Stimulated activated CD8-positive, alpha-beta memory T cell treated with anti-CD3 and anti-CD28 coated beads, Interleukin-4, amount 100 ng/mL, for 48 hours (primary cell): ENCODE data around the gene MYL5.
A peak's percentile ranks its signal among the peaks of the same experiment; 100 is the strongest.
"Not testable (repeated sequence)": the region's sequence is repeated elsewhere in the genome, so short reads cannot be mapped to it uniquely, and the experiment has no call there.

Experiments
- DNase-seq: peaks from one replicate; pipeline ENCODE4 v3.0.0-alpha.2; 2020

The MYL5 gene, protein sequence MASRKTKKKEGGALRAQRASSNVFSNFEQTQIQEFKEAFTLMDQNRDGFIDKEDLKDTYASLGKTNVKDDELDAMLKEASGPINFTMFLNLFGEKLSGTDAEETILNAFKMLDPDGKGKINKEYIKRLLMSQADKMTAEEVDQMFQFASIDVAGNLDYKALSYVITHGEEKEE

DNA sequence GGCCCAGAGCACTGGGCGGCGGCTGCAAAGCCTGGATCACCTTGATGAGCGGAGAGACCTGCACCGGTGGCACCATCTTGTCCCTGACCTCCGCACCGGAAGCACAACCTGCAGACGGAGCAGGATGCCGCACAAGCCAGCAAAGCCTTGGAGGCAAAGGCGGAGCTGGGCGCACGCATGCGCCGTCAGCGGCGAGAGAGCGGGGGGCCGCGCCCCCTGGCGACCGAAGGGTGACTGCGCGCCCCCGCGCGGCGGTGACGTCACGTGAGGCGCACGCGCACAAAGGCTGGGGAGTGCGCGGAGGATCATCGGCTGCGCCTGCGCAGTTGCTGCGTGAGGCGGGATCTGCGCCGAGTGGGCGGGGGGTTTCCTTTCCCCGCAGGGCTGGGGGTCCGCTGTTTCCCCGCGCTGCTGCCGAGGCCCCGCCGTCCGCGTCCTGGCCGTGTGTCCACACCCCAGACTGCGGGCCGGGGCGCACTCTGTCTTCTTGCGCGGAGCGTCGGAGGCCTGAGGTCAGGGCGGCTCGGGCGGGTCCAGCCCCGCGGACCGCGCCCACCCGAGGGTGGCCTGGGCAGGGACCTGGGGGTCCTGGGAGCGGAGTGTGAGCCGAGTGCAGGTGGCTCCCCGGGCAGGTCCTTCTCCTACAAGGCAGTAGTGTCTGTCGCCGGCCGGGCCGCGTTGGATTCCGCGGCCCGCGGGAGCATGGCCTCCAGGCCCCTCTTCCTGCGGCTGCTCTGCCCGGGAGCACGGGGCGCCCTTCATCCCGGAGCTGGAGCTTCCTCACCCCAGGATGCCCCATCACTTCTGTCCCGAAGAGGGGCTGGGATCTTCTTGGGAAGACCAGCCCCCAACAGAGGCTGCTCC is at the start of gene MYL5, which contains the start of gene ATP5ME:
Gene MYL5, plus strand, starts transcription at position 371 of the 864 bp plus-strand sequence. CDS start 3,485 bp downstream, outside the sequence.
Gene ATP5ME, minus strand, starts transcription at position 105 of the 864 bp plus-strand sequence. Its CDS starts 29 bp downstream, at position 76.
- peak; percentile 98 for DNase-seq

DNA sequence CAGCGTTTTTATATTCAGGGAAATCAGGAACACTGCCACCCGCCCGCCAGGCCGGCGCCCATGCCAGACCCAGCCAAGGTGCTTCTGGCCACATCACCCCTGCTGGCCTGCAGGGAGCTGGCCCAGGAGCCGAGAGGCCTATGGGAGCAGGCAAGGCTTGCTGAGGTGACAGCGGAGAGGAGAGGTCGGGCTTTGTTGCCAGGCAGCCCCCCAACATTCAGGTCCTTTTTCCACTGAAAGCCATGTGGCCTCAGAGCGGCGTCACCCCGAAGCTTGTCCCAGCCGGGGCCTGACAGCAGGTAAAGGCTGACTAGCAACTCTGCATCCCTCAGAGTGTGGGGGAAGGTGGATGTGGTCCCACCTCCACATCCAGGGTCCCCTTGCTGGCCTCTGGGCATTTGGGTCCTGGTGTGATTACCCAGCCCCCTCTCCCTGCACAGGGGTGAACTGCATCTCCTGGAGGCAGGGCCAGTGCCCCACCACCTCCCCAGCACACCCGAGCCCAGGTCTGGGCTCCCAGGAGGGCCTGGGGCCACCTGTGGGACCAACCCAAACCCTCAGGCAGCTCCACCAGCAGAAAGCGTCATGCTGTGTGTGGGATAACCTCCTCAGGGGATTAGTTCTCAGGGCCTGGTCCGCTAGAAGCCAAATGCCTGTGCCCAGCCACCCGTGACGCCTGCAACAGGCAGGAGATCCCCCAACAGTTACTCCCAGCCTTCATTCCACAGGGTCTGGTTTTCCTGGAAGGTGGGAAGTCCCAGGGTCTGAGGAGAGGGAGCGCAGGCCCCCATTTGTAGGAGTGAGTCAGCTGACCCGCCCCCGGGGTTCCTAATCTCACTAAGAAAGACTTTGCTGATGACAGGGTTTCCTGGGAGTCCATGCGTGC is 49.4 kb upstream of the MYL5 start, which contains the start of gene PDE6B:
Gene PDE6B, plus strand, starts transcription at position 869 of the 886 bp plus-strand sequence. CDS start 54 bp downstream, outside the sequence.
- DNase-seq: no peak

DNA sequence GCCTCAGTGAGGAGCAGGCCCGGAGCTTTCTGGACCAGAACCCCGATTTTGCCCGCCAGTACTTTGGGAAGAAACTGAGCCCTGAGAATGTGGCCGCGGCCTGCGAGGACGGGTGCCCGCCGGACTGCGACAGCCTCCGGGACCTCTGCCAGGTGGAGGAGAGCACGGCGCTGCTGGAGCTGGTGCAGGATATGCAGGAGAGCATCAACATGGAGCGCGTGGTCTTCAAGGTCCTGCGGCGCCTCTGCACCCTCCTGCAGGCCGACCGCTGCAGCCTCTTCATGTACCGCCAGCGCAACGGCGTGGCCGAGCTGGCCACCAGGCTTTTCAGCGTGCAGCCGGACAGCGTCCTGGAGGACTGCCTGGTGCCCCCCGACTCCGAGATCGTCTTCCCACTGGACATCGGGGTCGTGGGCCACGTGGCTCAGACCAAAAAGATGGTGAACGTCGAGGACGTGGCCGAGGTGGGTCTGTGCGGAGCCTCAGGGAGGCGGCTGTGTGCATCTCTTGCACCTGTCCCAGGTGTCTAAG is 48.6 kb upstream of the MYL5 start:
- no peak for DNase-seq

DNA sequence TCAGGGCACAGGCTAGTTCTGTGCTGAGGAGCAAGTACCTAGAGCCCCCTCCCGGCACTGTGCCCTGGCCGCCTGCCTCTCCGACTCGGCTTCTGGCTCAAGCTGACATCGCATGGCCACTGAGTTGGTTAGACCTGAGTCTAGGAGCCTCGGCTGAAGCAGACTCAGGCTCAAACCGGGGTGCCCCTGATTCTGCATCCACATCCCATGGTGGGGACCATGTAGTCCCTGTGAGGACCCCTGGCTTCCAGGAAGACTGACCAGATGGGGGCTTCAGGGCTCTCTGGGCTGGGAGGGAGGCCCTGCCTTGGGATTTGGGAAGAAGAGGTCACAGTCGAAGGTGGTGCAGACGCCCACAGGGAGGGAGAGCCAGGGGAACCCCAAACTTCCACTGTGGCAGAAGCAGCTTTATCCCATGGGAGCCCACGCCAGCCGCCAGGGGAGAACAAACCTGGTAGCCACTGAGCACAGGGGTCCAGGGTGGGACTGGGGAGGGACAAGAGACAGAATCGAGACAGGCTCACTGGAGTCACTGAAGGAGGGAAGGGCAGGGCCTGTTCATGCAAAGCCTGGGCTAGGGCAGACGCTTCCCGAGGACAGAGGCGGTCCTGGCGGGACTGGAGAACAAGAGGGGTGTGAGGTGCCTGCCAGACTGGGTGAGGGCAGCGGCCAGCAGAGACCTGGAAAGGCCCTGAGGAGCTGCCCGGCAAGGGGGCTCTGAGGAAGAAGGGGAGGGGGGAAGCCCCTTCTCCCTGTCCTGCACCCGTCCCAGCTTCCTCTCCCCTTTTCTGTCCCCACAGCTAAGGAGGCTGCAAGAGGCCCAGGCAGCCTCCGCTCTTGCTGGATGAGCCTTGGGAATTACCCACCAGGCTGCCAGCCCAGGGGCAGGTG is 47.9 kb upstream of the MYL5 start:
- no peak for DNase-seq

DNA sequence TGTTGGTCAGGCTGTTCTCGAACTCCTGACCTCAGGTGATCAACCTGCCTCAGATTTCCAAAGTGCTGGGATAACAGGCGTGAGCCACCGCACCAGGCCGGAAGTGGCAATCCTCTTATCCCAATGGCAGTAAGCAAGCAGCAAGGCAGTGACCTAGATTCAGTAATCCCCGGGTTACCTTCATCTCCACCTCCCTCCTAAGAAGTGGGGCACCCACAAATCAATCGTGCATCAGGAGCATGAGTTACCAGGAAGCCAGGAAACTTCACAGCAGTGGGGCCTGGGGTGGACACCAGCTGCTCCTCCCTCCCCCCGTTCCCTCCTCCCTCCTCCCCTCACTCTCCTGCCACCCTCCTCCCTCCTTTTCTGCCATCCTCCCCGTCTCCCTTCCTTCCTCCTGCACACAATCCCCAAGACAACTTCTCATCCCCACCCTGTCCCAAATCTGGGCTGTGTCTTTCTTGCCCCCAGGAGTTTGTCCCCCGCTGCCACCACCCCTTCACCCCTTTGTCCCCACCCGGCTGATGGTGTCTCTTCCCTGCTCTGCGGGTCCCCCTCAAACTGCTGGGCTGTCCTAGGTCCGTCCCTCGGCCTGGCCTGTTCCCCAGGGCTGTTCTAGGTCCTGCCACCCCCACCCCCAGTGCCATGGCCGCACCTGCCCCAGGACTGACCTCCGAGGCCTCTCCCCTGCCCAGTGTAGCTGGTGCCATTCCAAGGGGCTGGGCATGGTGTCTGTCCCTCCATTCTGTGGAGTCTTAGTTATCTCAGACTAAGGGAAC is 46.8 kb upstream of the MYL5 start:
- no peak for DNase-seq

DNA sequence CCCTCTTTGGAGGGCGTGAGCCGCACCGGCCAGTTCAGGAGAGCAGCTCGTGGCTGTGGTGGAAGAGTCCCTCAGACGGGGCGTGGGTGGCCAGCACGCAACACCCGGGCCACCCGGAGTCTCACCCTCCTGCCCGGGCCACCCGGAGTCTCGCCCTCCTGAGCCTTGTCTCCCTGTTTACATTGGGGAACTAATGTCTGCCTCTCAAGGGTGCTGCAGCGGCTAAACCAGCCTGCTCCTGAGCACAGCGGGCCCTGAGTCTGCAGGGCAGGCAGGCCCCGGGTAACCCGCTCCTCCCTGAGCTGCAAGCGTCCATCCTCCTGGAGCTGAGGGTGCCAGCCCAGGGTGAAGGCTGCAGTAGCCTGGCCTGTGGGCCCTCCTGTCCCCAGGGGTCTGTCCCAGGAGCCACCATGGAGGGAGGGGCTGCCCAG is 46.0 kb upstream of the MYL5 start:
- DNase-seq: no peak

DNA sequence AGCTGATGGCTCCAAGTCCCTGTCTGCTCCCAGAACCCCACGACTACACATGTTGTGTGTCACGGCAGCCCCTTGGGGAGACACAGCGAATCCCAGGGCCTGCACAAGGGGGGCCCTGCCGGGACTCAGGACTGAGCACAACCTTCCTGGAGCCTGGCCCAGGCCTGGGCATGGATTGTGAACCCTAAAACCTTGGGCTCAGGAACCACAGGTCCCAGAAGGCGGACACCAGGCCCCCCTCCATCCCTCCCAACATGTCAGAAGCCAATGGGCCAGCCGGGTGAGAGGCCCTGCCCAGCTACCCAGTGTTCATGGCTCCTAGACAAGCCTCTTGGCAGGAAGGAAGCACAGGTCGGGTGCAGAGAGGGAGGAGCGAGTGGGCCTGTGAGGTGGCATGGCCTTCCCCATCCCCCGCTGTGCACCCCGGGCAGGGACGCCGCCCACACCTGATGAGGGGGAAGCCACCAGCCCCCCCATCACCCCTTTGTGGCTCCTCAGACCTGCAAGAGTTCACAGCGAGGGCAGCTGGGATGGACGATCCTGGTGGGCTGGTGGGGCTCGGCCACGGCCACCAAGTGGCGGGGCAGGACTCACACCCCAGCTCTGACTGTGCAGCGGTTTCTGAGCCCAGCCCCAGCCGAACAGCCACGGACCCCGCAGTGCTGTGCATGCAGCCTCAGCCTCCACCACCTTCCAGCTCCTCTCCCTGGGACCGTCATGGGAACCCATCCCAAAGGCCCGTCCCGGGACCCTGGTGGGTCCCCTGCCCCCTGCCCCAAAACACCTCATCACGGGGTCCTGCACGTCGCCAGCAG is 45.3 kb upstream of the MYL5 start:
- DNase-seq: no peak

DNA sequence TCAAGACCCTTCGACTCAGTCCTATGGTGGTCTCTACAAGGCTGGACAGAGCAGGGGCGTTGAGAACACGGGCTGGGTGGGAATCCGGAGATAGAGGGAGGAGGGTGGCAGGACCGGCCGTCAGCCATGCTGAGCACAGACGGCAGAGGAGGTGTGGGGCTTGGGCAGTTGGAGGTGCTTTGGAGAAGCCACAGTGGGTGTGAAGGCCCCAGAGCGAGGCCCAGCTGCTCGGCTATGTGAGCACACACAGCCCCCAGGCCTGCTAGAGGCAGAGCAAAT is 44.8 kb upstream of the MYL5 start:
- DNase-seq: no peak

DNA sequence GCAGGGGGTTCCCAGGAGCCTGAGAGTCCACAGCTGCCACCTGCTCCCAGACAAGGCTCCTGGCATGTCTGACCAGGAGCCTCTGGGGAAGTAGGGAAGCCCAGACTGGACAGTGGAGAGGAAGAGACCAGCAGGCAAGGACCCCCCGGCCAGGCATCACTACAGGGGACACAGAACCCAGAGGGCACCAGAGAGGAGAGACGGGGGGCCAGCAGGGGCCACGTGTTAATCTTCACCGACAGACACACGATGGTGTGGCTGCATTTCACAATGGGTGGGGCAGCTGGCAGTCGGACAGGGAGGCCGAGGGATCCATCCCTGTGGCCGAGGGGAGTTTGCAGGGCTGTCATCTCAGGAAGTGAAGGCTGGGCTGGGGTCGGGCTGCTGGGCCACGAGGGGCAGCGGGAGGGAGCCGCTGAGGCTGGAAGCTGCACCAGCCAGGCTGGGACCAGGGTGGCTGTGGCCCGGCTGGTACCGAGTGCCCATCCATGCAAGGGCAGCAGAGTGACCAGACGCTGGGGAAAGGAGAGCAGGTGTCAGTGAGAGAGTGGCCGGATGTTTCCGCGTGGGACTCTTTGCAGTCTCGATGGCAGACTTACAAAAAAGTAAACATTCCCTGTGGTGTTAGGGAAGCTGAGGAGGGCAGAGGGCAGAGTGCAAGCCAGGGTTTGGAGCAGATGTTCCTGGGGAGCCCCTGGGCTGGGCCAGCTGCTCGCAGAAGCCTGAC is 44.3 kb upstream of the MYL5 start:
- no peak for DNase-seq

DNA sequence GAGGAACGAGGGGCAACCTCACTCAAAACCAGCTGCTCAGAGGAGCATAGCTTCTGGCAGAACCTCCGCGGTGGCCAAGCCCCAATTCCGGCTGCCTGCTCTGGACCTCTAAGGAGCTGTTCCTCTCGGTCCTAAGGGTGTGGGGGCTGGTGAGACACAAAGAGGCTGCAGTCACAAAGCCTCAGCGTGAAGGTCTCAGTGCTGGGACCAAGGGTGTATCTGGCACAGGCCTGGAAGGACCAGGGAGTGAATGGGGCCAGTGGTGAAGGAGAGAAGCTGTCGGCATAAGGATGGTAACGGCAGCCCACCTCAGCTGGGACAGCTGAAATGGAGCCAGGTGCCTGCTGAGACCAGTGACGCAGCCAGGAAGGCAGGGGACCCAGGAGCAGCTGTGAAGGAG is 43.7 kb upstream of the MYL5 start:
- no peak for DNase-seq

DNA sequence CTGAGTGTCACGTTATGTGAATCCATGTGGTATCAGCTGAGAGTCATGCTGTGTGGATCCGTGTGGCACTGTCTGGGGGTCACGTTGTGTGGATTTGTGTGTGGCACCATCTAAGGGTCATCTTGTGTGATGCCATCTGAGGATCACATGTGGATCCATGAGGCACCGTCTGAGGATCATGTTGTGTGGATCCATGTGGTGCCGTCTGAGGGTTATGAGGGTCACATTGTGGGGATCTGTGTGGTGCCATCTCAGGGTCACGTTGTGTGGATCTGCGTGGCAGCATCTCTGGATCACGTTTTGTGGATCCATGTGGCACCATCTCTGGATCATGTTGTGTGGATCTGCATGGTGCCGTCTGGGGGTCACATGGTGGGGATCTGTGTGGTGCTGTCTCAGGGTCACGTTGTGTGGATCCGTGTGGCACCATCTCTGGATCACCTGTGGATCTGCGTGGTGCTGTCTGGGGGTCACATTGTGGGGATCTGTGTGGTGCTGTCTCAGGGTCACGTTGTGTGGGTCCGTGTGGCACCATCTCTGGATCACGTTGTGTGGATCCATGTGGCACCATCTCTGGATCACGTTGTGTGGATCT is 42.0 kb upstream of the MYL5 start:
- no peak for DNase-seq

DNA sequence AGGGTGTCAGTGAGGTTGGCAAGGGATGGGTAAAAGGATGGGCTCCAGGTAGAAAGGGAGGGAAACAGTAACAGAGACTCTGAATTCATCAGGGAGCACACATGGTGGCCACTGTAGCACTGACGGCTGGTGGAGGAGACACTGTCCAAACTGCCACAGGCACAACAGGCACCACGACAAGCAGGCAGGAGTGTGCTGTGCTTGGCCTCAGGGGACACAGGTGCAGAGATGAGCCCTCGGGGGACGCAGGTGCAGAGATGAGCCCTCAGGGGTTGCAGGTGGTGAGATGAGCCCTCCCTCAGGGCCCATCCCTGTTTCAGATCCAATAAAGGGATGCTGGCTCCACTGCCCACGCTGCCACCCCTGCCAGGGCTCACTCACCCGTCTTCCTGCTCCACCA is 41.4 kb upstream of the MYL5 start:
- no peak for DNase-seq

DNA sequence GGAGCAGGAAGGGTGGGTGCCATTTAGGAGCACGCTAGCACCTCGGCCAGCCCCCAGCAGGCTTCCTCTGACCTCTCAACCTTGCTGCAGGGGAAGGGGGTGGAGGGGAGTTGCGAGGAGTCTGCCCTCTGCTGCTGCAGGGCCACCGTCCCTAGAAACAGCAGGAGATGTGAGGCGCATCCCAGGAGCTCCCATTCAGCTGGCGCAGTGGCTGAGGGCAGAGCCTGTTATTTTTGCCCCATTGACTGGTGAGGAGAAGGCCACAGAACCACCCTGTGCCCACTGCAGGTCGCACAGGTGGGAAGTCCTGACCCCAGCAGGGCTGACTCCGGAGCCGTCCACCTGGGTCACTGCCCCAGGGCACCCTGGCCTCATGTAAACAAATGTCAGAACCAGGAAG is 40.9 kb upstream of the MYL5 start:
- no peak for DNase-seq

DNA sequence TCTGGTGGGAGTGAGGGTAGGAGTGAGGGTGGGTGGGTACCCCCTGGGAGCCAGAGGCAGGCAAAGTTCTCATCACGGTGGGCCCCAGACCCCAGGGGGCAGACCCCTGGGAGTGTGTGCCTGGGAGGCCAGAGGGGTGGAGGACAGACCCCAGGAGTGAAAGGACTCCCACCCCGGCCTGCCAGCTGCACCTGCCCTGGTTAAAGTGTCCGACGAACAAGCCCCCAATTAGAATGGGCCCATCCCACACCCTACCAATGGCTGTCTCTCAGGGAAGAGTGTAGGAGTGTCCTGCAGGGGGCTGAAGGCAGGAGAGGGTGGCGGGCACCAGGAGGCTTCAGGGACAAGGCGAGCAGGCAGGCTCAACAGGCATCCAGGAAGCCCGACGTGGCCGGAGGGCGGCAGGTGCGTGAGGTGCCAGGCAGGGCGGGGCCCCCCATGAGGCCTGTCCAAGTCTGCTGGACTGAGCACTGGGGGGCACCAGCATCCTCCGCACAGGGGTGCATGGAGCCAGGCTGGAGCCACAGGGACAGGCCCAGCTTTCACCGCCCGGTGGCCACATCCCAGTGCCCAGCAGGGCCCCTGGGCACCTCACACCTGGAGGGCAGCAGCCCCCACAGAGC is 40.3 kb upstream of the MYL5 start:
- DNase-seq: no peak

DNA sequence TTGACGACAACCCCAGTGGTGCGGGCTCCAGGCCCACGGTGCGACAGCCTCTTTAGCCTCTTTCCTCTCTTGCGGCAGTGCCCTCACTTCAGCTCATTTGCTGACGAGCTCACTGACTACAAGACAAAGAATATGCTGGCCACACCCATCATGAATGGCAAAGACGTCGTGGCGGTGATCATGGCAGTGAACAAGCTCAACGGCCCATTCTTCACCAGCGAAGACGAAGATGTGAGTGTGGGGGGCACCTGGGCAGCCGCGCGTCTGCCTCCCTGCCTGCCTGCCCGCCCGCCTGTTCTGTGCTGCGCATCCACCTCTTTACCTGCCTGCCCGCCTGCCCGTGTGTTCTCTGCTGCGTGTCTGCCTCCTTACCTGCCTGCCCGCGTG is 39.8 kb upstream of the MYL5 start:
- no peak for DNase-seq

DNA sequence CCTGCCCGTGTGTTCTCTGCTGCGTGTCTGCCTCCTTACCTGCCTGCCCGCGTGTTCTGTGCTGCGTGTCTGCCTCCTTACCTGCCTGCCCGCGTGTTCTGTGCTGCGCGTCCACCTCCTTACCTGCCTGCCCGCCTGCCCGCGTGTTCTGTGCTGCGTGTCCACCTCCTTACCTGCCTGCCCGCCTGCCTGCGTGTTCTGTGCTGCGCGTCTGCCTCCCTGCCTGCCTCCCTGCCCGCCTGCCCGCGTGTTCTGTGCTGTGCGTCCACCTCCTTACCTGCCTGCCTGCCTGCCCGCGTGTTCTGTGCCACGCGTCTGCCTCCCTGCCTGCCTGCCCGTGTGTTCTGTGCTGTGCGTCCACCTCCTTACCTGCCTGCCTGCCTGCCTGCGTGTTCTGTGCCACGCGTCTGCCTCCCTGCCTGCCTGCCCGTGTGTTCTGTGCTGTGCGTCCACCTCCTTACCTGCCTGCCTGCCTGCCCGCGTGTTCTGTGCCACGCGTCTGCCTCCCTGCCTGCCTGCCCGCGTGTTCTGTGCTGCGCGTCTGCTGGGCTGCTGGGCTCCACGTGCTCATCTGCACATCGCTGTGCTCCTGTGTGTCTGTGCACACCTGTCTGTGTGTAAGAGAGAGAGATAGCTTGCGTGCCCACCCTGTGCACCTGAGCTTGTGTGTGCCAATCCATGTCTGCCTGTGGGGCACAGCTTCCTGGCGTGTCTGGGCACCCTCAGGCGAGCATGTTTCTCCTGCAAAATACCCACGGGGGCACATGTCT is 39.1 kb upstream of the MYL5 start:
- DNase-seq: not testable (repeated sequence)

DNA sequence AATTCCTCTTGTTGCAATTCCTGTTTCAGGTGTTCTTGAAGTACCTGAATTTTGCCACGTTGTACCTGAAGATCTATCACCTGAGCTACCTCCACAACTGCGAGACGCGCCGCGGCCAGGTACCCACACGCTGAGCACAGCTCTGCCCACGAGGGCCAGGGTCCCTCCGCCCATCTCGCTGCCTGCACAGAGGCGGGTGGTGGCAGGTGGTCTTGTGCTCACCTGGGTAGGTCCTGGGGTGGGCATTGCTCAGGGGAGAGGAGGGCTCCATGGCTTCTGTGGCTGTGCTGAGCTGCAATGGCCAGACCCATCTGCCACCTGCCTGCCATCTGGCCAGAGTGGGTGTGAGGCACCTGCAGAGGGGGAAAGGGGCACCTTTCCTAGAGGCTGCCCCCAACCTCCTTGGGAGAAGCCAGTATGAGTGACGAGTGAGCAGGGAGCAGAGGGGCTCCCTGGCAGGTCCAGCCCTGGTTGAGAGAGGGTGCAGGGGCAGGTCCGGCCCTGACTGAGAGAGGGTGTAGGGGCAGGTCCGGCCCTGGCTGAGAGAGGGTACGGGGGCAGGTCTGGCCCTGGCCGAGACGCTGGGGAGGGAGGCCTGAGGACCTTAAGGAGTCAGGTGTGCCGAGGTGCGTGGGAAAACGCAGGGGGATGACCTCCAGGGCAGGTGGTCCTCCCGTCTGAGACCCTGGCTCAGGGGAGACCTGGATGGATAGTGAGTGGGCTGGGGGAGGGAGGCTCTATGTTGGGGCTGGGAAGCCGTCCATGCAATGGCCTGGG is 38.3 kb upstream of the MYL5 start:
- no peak for DNase-seq
